ENCODE data around the gene NSUN4.

NSUN4 gene

GRCh38 chr1:46303038-46303871 is 37.4 kb upstream of the NSUN4 start, which contains the start of the genes LRRC41 and UQCRH:
Gene LRRC41 (minus strand): TSS chr1:46303616. CDS start chr1:46303322, 294 bp downstream.
Gene UQCRH (plus strand): TSS chr1:46303698. CDS start chr1:46303767, 69 bp downstream.
- Histone ChIP-seq H3K27ac (replicated peaks) (peak within 1 kb of the TSS; percentile 98), H3K4me3 (replicated peaks; ENCODE audit: insufficient read depth, low read length) (peak within 1 kb of the TSS; percentile 83), H3K27me3 (ENCODE audit: insufficient read depth, poor library complexity, severe bottlenecking) (no peaks in the 10 kb centered on the region)
- TF ChIP-seq CTCF (IDR thresholded peaks at IDR 0.05; ENCODE audit: insufficient read depth, low read length): no peak
- TF ChIP-seq GABPA (IDR thresholded peaks at IDR 0.05; ENCODE audit: low read depth): peak; percentile 89
- no peak for TF ChIP-seq SPI1 (IDR thresholded peaks at IDR 0.05; ENCODE audit: borderline replicate concordance, low read depth)
- TF ChIP-seq REST (IDR thresholded peaks at IDR 0.05; ENCODE audit: insufficient replicate concordance, low read depth): peak; percentile 42
- TF ChIP-seq POLR2AphosphoS5 (IDR thresholded peaks at IDR 0.05; ENCODE audit: low read depth): peak; percentile 100
- peak; percentile 96 to 97 for DNase-seq (ENCODE audit: low read depth in 1 of 2, low spot score in 1 of 2)

- DNase-seq (ENCODE audit: low read depth in 1 of 2, low spot score in 1 of 2): no peak
- peak overlapping the region; percentile 98 for H3K27ac ChIP-seq (replicated peaks)
- H3K27me3 ChIP-seq (ENCODE audit: insufficient read depth, poor library complexity, severe bottlenecking): no peaks in the 10 kb centered on the region
- TF ChIP-seq GABPA (IDR thresholded peaks at IDR 0.05; ENCODE audit: low read depth) (no peak), CTCF (IDR thresholded peaks at IDR 0.05; ENCODE audit: insufficient read depth, low read length) (no peak), POLR2AphosphoS5 (IDR thresholded peaks at IDR 0.05; ENCODE audit: low read depth) (no peak), SPI1 (IDR thresholded peaks at IDR 0.05; ENCODE audit: borderline replicate concordance, low read depth) (no peak), REST (IDR thresholded peaks at IDR 0.05; ENCODE audit: insufficient replicate concordance, low read depth) (no peak)
- H3K4me3 ChIP-seq (replicated peaks; ENCODE audit: insufficient read depth, low read length): peak overlapping the region; percentile 83
Measured at GRCh38 chr1:46303872-46304326, 36.7 kb upstream of the NSUN4 start.

GRCh38 chr1:46306159-46306530 is 34.5 kb upstream of the NSUN4 start:
- no peak for DNase-seq (ENCODE audit: low read depth in 1 of 2, low spot score in 1 of 2)
- Histone ChIP-seq H3K4me3 (replicated peaks; ENCODE audit: insufficient read depth, low read length) (peak overlapping the region; percentile 83), H3K27me3 (ENCODE audit: insufficient read depth, poor library complexity, severe bottlenecking) (no peaks in the 10 kb centered on the region), H3K27ac (replicated peaks) (peak overlapping the region; percentile 98)
- no peak for TF ChIP-seq REST (IDR thresholded peaks at IDR 0.05; ENCODE audit: insufficient replicate concordance, low read depth)
